A673 (cell line): ENCODE data around the gene ADAMTS15.

Experiments used
- CTCF ChIP-seq: fragments of 300-800, 200-600 bp; sonication (generic); conservative IDR thresholded peaks from 2 replicates; pipeline ENCODE4 v1.5.1; 2017; ENCODE audit warnings: low read depth, mild to moderate bottlenecking, antibody characterized with exemption, low read length, moderate library complexity, mixed read lengths
- EZH2 ChIP-seq: fragments of 200-600 bp; sonication (generic); IDR thresholded peaks from 2 replicates; pipeline ENCODE4 v1.6.1; 2017; ENCODE audit warnings: borderline replicate concordance, low read depth, mild to moderate bottlenecking, mixed read lengths, antibody characterized with exemption, low read length; ENCODE audit not compliant: poor library complexity, severe bottlenecking

GRCh38 chr11:130448039-130448415 lies 418 bp upstream of the ADAMTS15 start:
- TF ChIP-seq CTCF (no peak), EZH2 (no peak)
